ENCODE results near the gene PRB3.

PRB3 gene

GRCh38 chr12:11269607-11270006 is at the start of gene PRB3:
Gene PRB3, minus strand, starts transcription at chr12:11269707. Its CDS starts 38 bp downstream, at chr12:11269669.
- DNase-seq, result no peak

- no peak for DNase-seq
Observed at GRCh38 chr12:11310336-11310735, 40.8 kb upstream of the PRB3 start, which contains the start of gene PRB4. Gene PRB4, minus strand, starts transcription at chr12:11310436. Its CDS starts 38 bp downstream, at chr12:11310398.

GRCh38 chr12:11307143-11307542 is 37.6 kb upstream of the PRB3 start:
- DNase-seq, result no peak

GRCh38 chr12:11273449-11273848 is 3.9 kb upstream of the PRB3 start:
- no peak for DNase-seq

GRCh38 chr12:11264501-11264900 is 5.0 kb downstream of the PRB3 start:
- no peak for DNase-seq

GRCh38 chr12:11246489-11246888 is 23.0 kb downstream of the PRB3 start:
- no peak for DNase-seq

GRCh38 chr12:11242656-11243055 is 26.9 kb downstream of the PRB3 start:
- no peak for DNase-seq

- no peak for DNase-seq
Observed at GRCh38 chr12:11240348-11240930, 29.1 kb downstream of the PRB3 start.

GRCh38 chr12:11238275-11238674 is 31.2 kb downstream of the PRB3 start:
- no peak for DNase-seq

- no peak for DNase-seq
Observed at GRCh38 chr12:11233532-11233931, 36.0 kb downstream of the PRB3 start.

GRCh38 chr12:11228296-11228879 is 41.1 kb downstream of the PRB3 start:
- peak; percentile 74 for DNase-seq

GRCh38 chr12:11227373-11227772 is 42.1 kb downstream of the PRB3 start:
- no peak for DNase-seq
